Gastrocnemius medialis (tissue), 4 donors: ENCODE data around the gene IL17RA.

Source experiments
- POLR2A ChIP-seq, 2 donors: fragments of 450-650 bp; IDR thresholded peaks; one replicate each; pipeline ENCODE4 v1.6.1; 2017; ENCODE audit warnings: antibody characterized with exemption in 2 of 2, mild to moderate bottlenecking in 2 of 2, moderate library complexity in 2 of 2
- TF ChIP-seq, protein P1 (sequence below), 5 experiments: fragments of 450-650 bp in 3 of 5; fragments of 200-600 bp in 2 of 5; sonication (generic) in 2 of 5; IDR thresholded peaks in 4 of 5; conservative IDR thresholded peaks in 1 of 5; 1 replicate in 4 of 5; 2 replicates in 1 of 5; pipeline ENCODE4 v1.5.1; 2016 to 2019; ENCODE audit warnings: antibody characterized with exemption in 5 of 5, mild to moderate bottlenecking in 3 of 5, moderate library complexity in 3 of 5

DNA sequence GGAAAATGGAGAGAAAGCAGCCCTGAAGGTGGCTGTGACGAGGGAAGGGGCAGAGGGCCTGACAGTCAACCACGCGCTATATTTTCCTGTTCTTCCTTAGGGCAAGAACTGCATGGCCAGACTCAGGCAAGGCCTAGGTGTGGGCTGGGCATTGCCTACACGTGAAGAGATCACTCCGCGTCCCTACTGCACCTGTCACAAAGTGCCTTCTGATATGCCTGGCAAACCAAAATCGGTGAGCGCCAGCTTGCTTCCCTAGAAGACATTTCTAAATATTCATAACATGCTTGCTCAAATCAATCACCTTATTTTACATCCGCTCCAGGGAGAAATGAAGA is 30.1 kb downstream of the IL17RA start:
- TF ChIP-seq, protein P1, sequence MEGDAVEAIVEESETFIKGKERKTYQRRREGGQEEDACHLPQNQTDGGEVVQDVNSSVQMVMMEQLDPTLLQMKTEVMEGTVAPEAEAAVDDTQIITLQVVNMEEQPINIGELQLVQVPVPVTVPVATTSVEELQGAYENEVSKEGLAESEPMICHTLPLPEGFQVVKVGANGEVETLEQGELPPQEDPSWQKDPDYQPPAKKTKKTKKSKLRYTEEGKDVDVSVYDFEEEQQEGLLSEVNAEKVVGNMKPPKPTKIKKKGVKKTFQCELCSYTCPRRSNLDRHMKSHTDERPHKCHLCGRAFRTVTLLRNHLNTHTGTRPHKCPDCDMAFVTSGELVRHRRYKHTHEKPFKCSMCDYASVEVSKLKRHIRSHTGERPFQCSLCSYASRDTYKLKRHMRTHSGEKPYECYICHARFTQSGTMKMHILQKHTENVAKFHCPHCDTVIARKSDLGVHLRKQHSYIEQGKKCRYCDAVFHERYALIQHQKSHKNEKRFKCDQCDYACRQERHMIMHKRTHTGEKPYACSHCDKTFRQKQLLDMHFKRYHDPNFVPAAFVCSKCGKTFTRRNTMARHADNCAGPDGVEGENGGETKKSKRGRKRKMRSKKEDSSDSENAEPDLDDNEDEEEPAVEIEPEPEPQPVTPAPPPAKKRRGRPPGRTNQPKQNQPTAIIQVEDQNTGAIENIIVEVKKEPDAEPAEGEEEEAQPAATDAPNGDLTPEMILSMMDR (IDR thresholded peaks at IDR 0.05 in 4 of 5, conservative IDR thresholded peaks at IDR 0.05 in 1 of 5) = no peak
- TF ChIP-seq POLR2A (IDR thresholded peaks at IDR 0.05) = no peak
